ENCODE data around the gene THSD7B.
"Not testable (repeated sequence)": the region's sequence is repeated elsewhere in the genome, so short reads cannot be mapped to it uniquely, and the experiment has no call there.

Gene THSD7B

DNA sequence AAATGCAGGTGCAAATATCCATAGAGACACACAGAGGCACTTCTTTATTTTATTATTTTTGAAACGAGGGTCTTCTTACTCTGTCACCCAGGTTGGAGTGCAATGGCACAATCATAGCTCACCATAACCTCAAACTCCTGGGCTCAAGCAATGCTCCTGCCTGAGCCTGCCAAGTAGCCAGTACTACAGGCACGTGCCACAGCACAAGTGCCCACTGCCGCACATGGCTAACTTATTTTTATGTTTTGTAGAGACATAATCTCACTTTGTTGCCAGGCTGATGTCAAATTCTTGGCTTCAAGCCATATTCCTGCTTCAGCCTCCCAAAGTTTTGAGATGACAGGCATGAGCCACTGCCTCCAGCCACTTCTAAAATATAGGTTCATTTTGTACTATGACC is 537.6 kb downstream of the THSD7B start:
- Histone ChIP-seq H3K4me1 (ENCODE audit: insufficient read depth, low read length, severe bottlenecking) (no peaks in the 10 kb centered on the region), H3K27ac (ENCODE audit: low read depth, low read length, poor library complexity, severe bottlenecking) (no peak overlapping the region), H2AFZ (ENCODE audit: low read length) (no peak overlapping the region), H3K36me3 (ENCODE audit: insufficient read depth, low read length) (no peaks in the 10 kb centered on the region), H3K9ac (ENCODE audit: low read length) (no peak overlapping the region), H3K27me3 (ENCODE audit: insufficient read depth, low read length) (no peaks in the 10 kb centered on the region), H3K4me2 (ENCODE audit: low read length) (no peak overlapping the region), H3F3A (ENCODE audit: insufficient read depth, low read length) (no peaks in the 10 kb centered on the region), H3K9me2 (ENCODE audit: low read depth, low read length) (no peaks in the 10 kb centered on the region), H4K20me1 (ENCODE audit: insufficient read depth, low read length) (no peaks in the 10 kb centered on the region), H3K9me3 (ENCODE audit: low read length) (no peaks in the 10 kb centered on the region), H3K79me2 (ENCODE audit: insufficient read depth, low read length) (no peaks in the 10 kb centered on the region), H3K4me3 (ENCODE audit: low read depth, low read length, poor library complexity, severe bottlenecking) (no peak overlapping the region)
- TF ChIP-seq, protein P1, sequence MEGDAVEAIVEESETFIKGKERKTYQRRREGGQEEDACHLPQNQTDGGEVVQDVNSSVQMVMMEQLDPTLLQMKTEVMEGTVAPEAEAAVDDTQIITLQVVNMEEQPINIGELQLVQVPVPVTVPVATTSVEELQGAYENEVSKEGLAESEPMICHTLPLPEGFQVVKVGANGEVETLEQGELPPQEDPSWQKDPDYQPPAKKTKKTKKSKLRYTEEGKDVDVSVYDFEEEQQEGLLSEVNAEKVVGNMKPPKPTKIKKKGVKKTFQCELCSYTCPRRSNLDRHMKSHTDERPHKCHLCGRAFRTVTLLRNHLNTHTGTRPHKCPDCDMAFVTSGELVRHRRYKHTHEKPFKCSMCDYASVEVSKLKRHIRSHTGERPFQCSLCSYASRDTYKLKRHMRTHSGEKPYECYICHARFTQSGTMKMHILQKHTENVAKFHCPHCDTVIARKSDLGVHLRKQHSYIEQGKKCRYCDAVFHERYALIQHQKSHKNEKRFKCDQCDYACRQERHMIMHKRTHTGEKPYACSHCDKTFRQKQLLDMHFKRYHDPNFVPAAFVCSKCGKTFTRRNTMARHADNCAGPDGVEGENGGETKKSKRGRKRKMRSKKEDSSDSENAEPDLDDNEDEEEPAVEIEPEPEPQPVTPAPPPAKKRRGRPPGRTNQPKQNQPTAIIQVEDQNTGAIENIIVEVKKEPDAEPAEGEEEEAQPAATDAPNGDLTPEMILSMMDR (IDR thresholded peaks at IDR 0.05; ENCODE audit: low read length), result no peak
- no peak for TF ChIP-seq EZH2 (IDR thresholded peaks at IDR 0.05; ENCODE audit: borderline replicate concordance, low read length)

DNA sequence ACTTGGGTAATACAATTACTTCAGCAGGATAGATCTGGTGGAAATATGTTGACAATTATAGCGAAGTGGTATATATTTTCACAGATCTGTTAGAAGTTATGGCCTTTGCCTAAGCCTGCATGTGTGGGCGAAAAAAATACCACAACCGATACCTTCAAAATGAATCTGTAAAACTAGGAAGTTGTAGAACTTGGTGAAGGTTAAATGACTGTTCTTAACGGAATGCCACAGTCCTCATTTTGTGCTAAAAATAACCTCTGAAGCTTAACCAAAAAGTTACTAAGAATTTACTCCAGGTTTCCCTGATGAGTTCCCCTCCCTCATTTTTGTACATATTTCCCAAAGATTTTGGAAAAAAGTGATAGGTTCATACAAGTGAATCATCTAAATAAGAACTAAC is 550.7 kb downstream of the THSD7B start:
- Histone ChIP-seq H3K79me2 (ENCODE audit: insufficient read depth, low read length) (no peaks in the 10 kb centered on the region), H3K27ac (ENCODE audit: low read depth, low read length, poor library complexity, severe bottlenecking) (no peak overlapping the region), H3K4me3 (ENCODE audit: low read depth, low read length, poor library complexity, severe bottlenecking) (no peak overlapping the region), H3K4me2 (ENCODE audit: low read length) (no peak overlapping the region), H3K9me3 (ENCODE audit: low read length) (no peaks in the 10 kb centered on the region), H3K36me3 (ENCODE audit: insufficient read depth, low read length) (no peaks in the 10 kb centered on the region), H3K9ac (ENCODE audit: low read length) (no peak overlapping the region), H2AFZ (ENCODE audit: low read length) (no peak overlapping the region), H3K9me2 (ENCODE audit: low read depth, low read length) (no peaks in the 10 kb centered on the region), H3K4me1 (ENCODE audit: insufficient read depth, low read length, severe bottlenecking) (no peaks in the 10 kb centered on the region), H4K20me1 (ENCODE audit: insufficient read depth, low read length) (no peaks in the 10 kb centered on the region), H3K27me3 (ENCODE audit: insufficient read depth, low read length) (no peaks in the 10 kb centered on the region), H3F3A (ENCODE audit: insufficient read depth, low read length) (no peaks in the 10 kb centered on the region)
- TF ChIP-seq EZH2 (IDR thresholded peaks at IDR 0.05; ENCODE audit: borderline replicate concordance, low read length), result no peak
- TF ChIP-seq, protein P1 (IDR thresholded peaks at IDR 0.05; ENCODE audit: low read length), result no peak

DNA sequence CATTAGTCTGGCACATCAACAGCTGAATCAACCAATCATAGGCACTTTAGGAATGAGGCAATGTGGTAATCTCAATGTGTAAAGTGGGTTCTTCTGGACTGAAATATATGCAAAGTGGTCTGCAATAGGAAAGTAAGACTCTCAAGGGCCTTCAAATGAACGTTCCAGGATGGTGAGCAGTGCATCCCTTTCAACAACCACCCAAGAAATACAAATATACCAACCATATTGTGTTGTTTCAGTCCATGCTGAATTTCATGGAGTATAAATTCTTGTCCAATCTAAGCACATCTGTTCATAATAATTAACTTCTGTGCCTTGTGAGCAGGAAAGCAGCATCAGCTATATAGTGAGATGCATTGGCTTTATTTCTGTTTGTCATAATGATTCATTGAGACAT is 556.2 kb downstream of the THSD7B start:
- H3K4me3 ChIP-seq (ENCODE audit: low read depth, low read length, poor library complexity, severe bottlenecking), result no peak overlapping the region
- no peak overlapping the region for H3K4me2 ChIP-seq (ENCODE audit: low read length)
- H3K27me3 ChIP-seq (ENCODE audit: insufficient read depth, low read length), result no peaks in the 10 kb centered on the region
- H2AFZ ChIP-seq (ENCODE audit: low read length), result no peak overlapping the region
- H3K4me1 ChIP-seq (ENCODE audit: insufficient read depth, low read length, severe bottlenecking), result no peaks in the 10 kb centered on the region
- no peaks in the 10 kb centered on the region for H3F3A ChIP-seq (ENCODE audit: insufficient read depth, low read length)
- H3K27ac ChIP-seq (ENCODE audit: low read depth, low read length, poor library complexity, severe bottlenecking), result no peak overlapping the region
- no peaks in the 10 kb centered on the region for H3K9me3 ChIP-seq (ENCODE audit: low read length)
- no peak for TF ChIP-seq EZH2 (IDR thresholded peaks at IDR 0.05; ENCODE audit: borderline replicate concordance, low read length)
- TF ChIP-seq, protein P1 (IDR thresholded peaks at IDR 0.05; ENCODE audit: low read length), result no peak
- no peaks in the 10 kb centered on the region for H3K36me3 ChIP-seq (ENCODE audit: insufficient read depth, low read length)
- H3K9me2 ChIP-seq (ENCODE audit: low read depth, low read length), result no peaks in the 10 kb centered on the region
- no peaks in the 10 kb centered on the region for H3K79me2 ChIP-seq (ENCODE audit: insufficient read depth, low read length)
- no peaks in the 10 kb centered on the region for H4K20me1 ChIP-seq (ENCODE audit: insufficient read depth, low read length)
- no peak overlapping the region for H3K9ac ChIP-seq (ENCODE audit: low read length)

DNA sequence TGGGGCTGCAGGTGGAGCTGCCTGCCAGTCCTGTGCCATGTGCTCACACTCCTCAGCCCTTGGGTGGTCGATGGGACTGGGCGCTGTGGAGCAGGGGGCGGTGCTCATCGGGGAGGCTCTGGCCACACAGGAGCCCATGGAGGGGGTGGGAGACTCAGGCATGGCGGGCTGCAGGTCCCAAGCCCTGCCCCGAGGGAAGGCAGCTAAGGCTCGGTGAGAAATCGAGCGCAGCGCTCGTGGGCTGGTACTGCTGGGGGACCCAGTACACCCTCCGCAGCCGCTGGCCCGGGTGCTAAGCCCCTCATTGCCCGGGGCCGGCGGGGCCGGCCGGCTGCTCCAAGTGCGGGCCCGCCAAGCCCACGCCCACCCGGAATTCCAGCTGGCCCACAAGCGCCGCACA is 566.2 kb downstream of the THSD7B start:
- not testable (repeated sequence) for H3K79me2 ChIP-seq (ENCODE audit: insufficient read depth, low read length)

More for the DNA sequence above, 566.2 kb downstream of the THSD7B start:
- not testable (repeated sequence) for H3K4me2 ChIP-seq (ENCODE audit: low read length); H3K9me2 ChIP-seq (ENCODE audit: low read depth, low read length); H3K9me3 ChIP-seq (ENCODE audit: low read length); H3F3A ChIP-seq (ENCODE audit: insufficient read depth, low read length); H3K4me1 ChIP-seq (ENCODE audit: insufficient read depth, low read length, severe bottlenecking); H3K27me3 ChIP-seq (ENCODE audit: insufficient read depth, low read length); H3K4me3 ChIP-seq (ENCODE audit: low read depth, low read length, poor library complexity, severe bottlenecking); H3K27ac ChIP-seq (ENCODE audit: low read depth, low read length, poor library complexity, severe bottlenecking); H3K36me3 ChIP-seq (ENCODE audit: insufficient read depth, low read length); H2AFZ ChIP-seq (ENCODE audit: low read length); H4K20me1 ChIP-seq (ENCODE audit: insufficient read depth, low read length); H3K9ac ChIP-seq (ENCODE audit: low read length)
